ENCODE data around the gene DGKQ.
"Not testable (repeated sequence)": the region's sequence is repeated elsewhere in the genome, so short reads cannot be mapped to it uniquely, and the experiment has no call there.

DNA sequence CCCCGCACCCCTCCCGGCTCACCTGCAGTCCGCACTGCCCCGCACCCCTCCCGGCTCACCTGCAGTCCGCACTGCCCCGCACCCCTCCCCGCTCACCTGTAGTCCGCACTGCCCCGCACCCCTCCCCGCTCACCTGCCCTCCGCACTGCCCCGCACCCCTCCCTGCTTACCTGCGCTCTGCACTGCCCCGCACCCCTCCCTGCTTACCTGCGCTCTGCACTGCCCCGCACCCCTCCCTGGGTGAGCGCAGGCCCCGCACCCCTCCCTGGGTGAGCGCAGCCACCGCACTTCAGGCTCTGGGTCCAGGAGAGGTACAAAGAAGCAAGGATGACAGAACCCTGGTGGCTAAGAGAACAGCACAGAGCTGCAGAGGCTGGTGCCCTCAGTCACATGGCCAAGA lies 45.8 kb downstream of the DGKQ start:
- TF ChIP-seq CTCF (IDR thresholded peaks at IDR 0.05; ENCODE audit: insufficient read depth, low read length); GABPA (IDR thresholded peaks at IDR 0.05; ENCODE audit: low read depth); REST (IDR thresholded peaks at IDR 0.05; ENCODE audit: insufficient replicate concordance, low read depth); POLR2AphosphoS5 (IDR thresholded peaks at IDR 0.05; ENCODE audit: low read depth); SPI1 (IDR thresholded peaks at IDR 0.05; ENCODE audit: borderline replicate concordance, low read depth): not testable (repeated sequence)

Data from HL-60 (cell line).